ENCODE measurements around the gene SETBP1.

The SETBP1 gene

DNA sequence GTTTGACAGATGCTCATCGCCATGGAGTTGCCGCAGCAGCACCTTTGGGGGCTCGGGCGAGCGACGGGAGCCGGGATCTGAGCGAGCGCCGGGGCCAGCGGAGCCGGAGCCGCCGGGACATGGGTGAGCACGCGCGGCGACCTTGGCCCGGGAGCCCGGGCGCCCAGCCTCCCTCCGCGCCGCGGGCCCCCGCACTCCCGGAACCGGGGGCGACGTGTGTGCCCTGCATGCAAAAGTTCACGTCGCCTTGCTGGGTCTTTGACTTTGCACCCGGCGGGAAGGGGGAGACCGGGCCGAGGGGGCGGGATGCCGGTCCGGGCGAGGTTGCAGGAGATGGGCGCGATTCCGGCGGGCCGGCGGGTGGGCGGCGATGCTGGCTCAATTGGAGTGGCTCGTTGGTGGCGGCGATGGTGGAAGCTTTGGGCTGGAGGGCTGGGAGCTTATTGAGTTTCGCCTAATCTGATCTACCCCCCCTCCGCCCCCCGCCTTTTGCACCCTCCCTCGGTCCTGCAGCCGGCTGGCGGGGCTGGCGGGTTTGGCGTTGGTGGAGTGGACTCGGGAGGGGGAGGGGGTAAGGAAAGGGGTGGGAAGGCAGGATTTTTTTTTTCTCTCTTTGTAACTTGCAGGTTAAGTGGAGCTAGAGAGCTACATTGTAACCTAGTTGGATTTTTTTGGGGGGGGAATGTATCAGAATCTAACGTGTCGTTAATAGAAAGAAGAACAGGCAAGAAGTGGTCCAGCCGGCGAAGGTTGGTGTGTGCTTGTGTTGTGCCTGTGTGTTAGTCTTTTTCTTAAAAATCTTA is at the start of gene SETBP1:
SETBP1 (plus strand) TSS at position 616 of the 803 bp plus-strand sequence. CDS start 20,459 bp downstream, outside the sequence.
- DNase-seq = peak in 1 of 2 experiments; percentile 27

DNA sequence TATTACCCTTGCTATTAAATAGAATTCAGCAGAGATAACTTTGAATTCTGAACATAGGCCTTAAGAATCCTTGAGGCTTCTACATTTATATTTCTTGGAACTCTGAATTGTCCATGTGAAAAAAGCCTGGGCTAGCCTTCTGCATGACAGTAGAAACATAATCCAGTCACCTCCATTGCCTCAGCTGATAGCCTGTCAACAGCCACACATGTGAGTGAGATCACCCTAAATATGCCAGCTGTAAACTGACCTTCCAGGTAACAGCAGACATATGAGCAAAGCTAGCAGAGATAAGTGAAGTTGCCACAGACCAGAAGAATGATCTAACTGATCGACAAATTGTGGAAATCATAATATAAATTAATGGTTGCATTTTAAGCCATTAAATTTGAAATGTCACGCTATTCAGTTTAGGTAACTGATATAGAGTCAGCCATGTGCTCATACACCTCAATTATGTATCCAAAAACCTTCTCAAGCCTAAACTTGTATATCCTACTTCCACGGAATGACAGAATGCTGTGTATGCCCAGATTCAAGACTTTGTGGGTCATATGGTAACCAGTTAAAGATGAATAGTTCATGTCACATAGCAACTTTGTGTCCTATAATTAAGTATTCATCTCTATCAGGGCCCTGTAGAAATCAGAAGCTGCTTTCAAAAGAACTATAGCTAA is 48.1 kb upstream of the SETBP1 start:
- DNase-seq = no peak

DNA sequence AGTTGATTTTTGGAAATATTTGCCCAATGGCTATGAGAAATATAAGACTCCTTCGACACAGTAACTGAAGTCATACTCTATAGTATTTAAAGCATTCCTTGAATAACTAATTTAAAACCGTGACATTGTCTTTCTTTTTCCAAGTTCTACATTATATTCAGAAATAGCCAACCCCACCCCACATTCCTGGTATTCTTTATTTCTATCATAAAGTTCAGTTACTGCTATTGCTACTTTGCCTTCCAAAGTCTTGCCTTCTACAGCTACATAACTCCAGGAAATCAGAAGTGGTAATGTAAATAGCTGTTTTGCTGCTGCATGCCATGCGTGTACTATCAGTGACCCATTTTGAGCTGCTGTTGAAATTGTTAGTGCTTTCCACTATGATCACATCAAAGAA is 45.1 kb upstream of the SETBP1 start:
- DNase-seq = no peak

DNA sequence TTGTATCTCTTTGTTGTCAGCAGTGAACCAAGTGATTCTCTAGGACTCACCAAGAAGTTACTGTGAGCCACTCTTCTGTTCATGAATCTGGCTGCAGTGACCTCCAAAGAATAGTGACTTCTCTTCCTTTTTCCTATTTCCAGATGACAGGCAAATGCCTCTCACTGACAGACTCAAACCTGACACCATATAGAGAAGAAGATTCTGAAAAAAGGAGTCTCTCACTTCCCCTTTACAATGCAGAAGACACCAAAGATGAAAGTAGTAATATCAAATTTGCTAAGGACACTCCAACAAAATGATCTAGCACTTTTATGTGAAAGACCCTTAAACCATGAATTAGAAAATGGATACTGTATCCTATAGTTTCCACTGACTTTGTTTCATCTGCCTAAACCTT is 44.4 kb upstream of the SETBP1 start:
- no peak for DNase-seq

DNA sequence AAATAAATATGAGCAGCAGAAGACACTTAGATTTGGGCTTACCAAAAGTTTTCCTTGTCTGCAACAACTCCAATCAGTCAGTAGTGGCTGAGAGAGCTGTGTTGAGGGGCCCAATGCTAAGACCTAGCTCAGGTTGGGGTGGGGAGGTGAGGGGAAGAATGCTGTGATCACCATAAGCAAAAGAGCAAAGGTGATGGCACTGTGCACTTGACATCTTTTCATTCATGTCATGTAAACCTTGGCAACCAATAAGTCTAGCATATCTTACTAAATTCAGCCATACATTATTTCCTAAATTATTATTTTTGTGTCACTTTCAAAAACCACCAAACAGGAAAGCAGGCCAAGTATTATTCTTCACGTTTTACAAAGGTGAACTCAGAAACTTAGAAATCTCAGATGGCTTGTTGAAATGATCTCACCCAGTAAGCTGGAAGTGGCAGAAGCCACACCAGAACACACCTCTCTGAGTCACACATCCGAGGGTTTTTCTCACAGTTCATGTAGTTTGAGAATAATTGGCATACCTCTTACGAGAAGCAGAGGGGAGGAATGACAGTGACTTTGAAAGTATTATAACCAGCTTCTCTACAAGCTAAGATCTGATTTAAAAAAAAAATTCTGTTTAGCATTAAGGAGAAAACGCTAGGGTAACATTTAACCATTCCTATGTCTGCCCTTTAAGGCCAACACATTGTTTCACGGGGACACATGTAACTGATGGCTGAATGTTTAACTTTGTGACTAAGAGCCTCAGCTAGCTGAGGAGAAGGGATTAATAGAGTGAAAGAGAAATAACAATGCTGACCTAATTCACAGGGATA is 43.3 kb upstream of the SETBP1 start:
- DNase-seq = no peak

DNA sequence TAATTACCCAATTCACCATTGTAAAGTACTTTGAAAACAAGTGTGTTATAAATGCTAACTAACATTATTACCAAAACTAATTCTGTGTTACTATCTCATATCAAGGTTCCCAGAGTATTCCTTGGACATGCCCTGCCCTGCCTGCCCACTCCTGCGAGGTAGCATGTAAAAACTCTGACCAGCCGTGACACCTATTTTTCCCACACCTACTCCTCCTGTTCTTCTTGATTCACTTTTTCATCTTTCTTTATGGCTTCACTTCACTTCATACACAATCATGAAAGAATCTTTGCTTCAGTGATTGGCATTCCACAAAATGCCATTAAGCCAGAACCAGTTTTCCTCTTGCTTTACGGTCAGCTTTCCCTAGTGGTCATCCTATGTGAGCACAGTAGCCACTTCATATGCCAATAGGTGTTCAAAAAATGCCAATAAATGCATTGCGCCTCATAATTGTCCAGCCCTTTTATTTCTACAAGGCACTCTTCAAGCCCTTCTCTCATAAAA is 42.6 kb upstream of the SETBP1 start:
- DNase-seq = no peak

DNA sequence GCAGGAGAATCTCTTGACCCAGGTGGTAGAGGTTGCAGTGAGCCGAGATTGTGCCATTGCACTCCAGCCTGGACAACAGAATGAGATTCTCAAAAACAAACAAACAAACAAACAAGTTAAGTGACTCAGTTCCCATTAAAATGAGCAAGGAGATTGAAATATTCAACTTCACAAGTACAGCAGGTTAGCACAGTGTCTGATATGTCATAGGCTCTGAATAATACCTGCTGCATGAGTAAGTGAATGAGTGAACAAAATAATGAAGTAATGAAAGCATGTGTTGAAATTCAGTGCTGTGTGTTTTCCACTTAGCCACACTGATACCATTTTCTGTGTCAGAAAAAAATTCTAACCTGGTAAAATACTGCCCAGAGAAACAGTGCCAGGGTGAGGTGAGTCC is 41.9 kb upstream of the SETBP1 start:
- no peak for DNase-seq

DNA sequence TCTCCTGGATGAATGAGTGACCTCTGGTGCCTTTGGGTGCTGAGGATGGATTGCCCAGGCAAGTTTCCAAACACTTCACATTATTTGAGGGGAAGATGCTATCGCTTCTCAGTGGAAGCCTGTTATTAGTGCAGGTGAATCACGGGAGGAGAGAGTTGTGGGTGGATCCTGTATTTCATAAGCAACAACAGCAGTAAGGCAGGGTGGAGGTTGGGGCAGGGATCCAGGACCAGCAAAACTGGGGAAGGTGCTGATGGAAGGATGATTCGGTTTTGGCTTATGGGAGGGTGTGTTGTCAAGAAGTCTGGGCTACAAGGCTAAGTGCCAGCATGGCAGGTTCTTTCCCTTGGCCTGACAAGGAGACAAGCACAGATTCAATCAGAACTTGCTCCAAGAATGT is 37.7 kb upstream of the SETBP1 start:
- DNase-seq = no peak

DNA sequence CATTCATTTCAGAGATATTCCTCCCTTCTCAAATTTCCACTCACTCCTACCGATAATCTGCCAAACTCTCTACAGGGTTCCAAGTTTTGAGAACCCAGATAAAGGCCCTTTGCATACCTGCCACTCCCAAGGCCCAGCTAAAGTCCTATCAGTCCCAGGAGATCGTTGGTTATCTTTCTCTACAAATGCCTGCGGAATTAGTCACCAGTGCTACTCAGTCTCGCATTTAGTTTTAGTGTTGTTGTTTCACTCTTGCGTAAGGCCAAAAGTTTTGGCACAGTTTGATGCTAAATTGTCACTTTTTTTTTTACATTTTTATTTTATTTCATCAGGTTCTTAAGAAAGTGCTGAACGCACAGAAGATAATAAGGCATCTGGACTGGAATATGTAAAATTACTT is 29.2 kb upstream of the SETBP1 start:
- no peak for DNase-seq

DNA sequence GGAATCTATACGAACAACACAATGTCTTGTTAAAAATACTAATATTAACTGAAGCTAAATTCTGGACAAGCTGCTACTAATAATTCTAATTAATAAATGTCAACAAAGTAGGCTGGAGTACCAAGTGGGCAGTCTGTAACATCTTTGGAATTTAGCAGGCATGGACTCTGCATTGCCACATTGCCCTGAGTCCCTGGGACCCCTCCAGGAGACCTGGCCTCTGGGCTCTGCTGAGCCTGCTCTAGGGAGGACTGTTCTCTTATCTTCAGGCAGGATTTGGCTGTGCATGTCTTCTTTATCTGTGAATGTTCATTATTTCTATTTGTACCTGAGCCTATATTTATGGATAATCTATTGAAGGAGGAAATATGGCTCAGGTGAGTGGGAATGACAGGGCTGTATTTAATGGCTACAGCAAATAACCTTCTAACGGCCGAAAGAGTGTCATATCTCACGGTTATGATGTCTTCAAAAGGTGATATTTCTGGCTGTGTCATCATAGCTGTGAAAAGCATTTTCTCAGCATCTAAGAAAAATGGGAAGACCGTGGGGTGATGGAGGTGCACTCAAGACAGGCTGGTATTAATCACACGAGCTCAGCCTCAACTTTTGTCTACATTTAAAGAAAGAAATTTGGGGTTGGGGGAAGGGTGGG is 28.6 kb upstream of the SETBP1 start:
- no peak for DNase-seq

DNA sequence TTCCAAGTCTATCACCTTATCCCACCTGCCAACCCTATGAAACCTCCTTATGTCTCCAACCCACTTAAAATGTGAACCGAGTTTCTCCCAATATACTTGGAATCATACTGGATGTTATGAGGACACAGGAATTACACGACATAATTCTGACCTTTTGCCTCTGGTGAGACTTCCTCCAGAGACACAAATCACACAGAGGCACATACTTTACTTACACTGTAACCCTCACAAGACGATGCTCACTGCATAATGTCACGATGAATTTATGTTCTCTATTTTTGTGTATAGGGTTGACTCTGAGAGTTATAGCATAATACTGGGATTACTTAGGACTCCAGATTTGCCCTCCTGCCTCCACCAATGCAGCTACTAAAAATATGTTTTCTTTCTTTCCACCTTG is 28.0 kb upstream of the SETBP1 start:
- no peak for DNase-seq

DNA sequence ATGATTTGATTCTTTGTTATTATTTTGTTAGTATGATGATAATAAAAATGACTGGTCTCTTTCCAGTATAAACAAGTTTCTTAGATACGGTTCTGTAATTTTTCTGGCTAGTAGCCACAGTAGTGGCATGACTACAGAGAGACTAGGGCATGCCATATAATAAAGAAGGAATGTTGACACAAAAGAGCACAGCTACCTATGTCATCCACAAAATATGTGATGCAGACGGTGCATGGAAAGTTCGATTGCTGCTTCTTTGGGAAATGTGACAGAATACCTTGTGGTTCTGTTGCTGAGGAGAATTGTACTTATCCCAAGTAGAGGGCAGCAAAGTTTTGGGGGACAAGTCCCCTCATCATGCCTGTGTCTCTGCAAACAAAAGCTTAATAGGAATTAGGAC is 26.1 kb upstream of the SETBP1 start:
- no peak for DNase-seq

DNA sequence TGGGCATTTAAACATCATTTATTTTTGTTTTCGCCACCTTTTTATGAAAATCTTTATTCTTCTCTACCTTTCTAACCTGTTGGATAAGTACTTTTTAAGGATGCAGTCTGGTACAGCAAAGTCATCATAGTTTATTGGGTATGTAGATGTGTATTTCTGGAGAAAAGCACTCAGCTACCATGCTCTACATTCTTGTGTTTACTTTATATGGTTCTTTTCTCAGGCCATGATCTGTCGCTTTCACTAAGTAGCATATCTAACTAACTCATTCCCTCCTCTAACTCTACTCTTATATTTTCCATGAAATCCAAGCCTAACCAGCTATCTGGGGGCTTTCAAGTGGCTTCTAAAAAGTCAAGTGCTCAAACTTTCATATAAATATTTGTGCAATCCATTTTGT is 25.3 kb upstream of the SETBP1 start:
- no peak for DNase-seq

DNA sequence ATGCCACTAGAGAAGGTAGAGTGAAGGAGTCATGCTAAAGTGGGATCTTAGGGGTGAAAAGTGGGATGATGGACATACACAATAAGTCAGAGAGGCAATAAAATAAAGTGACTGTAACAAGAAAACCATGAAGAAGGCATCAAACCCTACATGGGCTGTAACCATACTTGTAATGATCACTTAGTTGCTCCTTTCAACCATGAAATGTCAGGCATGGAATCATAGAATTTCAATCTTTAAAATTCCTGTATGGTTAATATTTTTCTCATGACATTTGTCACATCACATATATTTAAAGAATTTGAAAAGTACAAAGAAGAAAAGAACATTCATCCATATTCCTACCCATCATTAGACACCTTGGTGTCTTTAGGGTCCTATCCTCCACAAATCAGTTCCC is 20.9 kb upstream of the SETBP1 start:
- no peak for DNase-seq

DNA sequence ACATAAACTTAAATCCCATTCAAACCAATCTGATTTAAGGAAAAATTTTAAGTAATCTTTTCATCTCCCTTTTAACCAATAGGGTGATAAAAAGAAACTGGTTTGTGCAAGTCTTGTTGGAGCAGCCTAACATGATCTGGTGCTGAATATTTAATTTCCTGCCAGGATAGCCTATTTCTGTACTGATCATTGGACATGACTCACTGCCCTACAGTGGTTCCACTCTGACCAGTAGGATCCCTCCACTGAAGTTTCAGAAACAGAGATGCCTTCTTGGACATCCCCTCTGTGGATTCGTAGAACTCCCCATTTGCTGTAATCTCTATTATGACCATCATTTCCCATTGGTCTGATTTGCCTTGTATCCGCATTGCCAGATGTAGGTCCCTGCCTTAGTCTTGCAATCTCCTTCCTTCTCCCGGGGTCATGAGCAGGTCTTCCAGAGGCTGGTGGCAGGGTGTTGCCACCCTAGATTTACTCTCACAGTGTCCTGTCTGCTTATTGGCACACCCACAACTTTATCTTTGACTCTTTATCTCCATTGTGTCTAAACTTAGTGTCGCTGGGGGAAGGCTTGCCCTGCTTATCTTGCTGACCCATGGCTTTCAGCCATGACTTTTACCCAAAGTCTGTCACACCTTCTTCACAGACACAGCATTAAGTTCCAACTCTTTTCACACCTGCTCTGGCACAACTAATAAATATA is 12.3 kb upstream of the SETBP1 start:
- DNase-seq = no peak

DNA sequence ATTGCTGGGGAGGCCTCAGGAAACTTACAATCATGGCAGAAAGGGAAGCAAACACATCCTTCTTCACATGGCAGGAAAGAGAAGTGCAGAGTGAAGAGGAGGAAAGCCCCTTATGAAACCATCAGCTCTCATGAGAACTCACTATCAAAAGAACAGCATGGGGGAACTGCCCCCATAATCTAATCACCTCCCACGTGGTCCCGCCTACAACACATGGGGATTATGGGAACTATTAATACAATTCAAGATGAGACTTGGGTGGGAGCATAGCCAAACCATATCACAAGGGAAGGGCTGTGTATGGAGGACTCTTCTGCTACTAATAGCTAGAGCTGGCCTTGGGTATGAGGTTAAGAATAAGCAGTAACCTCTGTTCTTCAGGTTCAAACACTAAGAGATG is 8.8 kb upstream of the SETBP1 start:
- no peak for DNase-seq

DNA sequence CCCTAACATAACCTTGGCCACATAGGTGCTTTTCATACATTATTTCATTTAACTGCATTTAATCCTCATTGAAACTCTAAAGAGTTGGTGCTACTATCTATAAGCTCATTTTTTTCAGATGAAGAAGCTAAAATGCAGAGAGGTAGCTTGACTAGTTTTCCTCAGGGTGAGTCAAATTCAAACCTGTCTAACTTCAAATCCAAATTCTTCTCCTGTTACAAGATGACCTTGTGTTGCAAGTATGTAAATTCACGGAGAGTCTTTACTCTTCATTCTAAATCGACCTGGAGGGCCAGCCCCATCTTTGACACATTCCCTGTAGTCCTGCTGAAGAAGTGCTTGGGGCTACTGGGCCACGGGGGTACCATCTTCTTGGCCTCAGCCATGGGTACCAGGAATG is 8.2 kb upstream of the SETBP1 start:
- DNase-seq = no peak

DNA sequence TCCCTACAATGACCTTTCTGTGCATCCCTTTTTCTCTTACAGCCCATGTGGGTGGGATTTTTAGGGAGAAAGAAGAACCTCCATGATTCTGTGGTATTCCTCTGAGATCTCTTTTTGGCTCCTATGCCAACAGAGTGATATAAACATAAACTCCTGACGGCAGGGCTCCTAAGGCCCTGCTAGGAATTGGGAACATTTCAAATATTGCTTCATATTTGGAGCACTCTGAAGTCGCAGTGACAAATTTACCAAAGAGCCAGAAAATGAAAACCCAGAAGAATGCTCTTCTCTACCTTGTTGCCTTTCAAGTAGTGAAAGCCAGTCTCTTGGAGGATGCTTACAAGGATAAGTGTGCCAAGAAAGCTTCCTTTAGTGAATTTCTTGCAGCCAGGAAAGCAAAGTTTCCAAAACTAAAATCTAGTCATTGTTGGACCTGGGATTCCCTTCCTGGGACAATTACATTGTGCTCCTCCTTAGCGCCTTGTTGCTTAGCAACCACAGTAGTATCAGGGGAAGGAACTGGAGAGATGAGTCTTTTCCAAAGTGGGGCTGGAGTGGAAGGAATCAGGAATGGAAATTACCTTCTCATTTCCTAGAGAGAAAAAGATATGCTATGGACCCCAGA is 7.3 kb upstream of the SETBP1 start:
- DNase-seq = no peak

DNA sequence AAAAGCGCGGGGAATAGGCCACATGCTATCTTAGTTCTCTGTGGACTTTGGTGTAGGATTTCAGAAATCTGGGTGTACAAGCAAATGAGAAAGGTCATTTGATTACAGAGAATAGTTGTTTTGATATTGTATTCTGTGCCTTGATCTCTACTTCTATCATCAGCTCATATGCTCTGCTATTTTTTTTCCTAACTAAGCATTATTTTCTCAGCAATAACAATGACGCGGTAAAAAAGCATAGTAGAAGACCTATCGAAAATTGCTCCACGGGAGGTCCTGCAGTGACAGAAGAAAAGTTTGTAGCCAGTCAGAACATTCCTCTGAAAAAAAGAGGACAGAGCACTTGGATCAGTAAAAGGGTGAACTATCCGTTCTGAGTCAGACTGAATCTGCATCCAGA is 2.8 kb upstream of the SETBP1 start:
- no peak for DNase-seq

DNA sequence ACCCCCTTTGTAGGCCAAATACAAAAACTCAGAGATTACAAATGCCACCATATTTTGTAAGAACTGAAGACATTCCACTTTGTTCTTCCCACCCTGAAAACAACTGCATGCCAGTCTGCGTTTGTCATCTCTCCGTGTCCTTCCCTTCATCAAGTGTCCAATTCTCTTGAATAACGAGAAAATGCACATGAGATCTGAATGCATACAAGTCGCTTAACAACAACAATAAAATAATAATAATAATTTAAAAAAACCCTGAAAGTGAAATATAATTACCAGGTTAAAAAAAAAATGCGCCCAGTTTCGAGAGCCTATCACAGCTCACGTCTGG is 2.0 kb upstream of the SETBP1 start:
- no peak for DNase-seq

DNA sequence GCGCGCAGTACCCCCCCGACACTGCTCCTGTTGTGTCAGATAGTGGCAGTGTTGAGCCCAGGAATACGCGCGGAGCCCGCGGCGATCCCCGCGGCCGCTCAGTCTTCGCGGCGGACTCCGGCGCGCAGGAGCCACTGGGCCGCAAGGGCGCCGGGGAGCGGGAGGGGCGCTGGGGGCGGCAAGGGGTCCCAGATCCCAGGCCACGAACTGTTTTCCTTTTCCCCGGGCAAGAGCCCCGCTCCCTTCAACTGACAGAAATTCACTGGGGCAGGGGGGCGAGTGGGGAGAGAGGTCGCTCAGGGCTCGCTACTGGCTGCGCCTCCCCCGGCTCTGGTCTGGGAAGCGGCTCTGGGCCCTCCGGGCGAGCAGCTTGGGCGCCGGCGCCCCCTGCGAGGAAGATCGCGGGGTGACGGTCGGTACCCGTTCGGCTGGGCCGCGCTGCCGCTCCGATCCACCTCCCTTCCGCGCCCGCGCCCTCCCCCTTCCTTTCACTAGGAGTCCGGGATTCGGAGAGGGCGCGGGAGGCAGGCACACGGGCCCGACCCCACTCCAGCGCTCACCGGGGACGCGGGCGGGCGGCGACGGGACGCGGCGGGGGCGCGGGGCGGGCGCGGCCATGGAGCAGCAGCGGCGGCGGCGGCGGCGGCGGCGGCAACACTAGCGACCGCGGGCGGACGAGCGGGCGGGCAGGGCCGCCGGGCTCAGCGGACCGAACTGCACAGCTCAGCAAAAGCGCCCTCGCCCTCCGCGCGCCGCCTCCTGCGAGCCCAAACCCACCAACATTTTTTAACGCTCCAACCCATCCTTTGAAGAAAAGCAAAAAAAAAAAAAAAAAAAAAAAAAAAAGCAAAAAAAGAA is 1.4 kb upstream of the SETBP1 start:
- DNase-seq = peak; percentile 76 to 82

Measured in Kasumi-1 (cell line).